Liver (tissue), 2 donors: ENCODE results near the gene CREB3L2.

Experiments
- MAX ChIP-seq: IDR thresholded peaks from 2 replicates; pipeline ENCODE4 v1.6.1; 2016; ENCODE audit warnings: antibody characterized with exemption
- YY1 ChIP-seq: IDR thresholded peaks from 2 replicates; pipeline ENCODE4 v1.6.1; 2016; ENCODE audit warnings: antibody characterized with exemption, mild to moderate bottlenecking
- TF ChIP-seq, protein P1 (sequence below): IDR thresholded peaks from 2 replicates; pipeline ENCODE4 v1.6.1; 2016; ENCODE audit warnings: antibody characterized with exemption
- TF ChIP-seq, protein P2 (sequence below): fragments of 150-350 bp; IDR thresholded peaks from 2 replicates; pipeline ENCODE4 v1.5.1; 2017; ENCODE audit warnings: improper control_type of control experiment, low read depth, low read length; ENCODE audit not compliant: missing input control
- donor health status: healthy.

GRCh38 chr7:137920637-137921399, 81.1 kb downstream of the CREB3L2 start:
- TF ChIP-seq, protein P1, sequence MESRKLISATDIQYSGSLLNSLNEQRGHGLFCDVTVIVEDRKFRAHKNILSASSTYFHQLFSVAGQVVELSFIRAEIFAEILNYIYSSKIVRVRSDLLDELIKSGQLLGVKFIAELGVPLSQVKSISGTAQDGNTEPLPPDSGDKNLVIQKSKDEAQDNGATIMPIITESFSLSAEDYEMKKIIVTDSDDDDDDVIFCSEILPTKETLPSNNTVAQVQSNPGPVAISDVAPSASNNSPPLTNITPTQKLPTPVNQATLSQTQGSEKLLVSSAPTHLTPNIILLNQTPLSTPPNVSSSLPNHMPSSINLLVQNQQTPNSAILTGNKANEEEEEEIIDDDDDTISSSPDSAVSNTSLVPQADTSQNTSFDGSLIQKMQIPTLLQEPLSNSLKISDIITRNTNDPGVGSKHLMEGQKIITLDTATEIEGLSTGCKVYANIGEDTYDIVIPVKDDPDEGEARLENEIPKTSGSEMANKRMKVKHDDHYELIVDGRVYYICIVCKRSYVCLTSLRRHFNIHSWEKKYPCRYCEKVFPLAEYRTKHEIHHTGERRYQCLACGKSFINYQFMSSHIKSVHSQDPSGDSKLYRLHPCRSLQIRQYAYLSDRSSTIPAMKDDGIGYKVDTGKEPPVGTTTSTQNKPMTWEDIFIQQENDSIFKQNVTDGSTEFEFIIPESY: peak; percentile 12
- TF ChIP-seq, protein P2, sequence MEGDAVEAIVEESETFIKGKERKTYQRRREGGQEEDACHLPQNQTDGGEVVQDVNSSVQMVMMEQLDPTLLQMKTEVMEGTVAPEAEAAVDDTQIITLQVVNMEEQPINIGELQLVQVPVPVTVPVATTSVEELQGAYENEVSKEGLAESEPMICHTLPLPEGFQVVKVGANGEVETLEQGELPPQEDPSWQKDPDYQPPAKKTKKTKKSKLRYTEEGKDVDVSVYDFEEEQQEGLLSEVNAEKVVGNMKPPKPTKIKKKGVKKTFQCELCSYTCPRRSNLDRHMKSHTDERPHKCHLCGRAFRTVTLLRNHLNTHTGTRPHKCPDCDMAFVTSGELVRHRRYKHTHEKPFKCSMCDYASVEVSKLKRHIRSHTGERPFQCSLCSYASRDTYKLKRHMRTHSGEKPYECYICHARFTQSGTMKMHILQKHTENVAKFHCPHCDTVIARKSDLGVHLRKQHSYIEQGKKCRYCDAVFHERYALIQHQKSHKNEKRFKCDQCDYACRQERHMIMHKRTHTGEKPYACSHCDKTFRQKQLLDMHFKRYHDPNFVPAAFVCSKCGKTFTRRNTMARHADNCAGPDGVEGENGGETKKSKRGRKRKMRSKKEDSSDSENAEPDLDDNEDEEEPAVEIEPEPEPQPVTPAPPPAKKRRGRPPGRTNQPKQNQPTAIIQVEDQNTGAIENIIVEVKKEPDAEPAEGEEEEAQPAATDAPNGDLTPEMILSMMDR: no peak
- TF ChIP-seq MAX (no peak), YY1 (no peak)
